ENCODE data around the gene CDC27.

GRCh38 chr17:47231866-47232265 is 42.8 kb upstream of the CDC27 start:
- no peak for TF ChIP-seq MXI1 (conservative IDR thresholded peaks at IDR 0.05; ENCODE audit: poor library complexity, severe bottlenecking)
- TF ChIP-seq CTCF (IDR thresholded peaks at IDR 0.05; ENCODE audit: poor library complexity, severe bottlenecking), result no peak
- no peak for TF ChIP-seq RAD21 (conservative IDR thresholded peaks at IDR 0.05)
- no peak for TF ChIP-seq SMC3 (conservative IDR thresholded peaks at IDR 0.05; ENCODE audit: poor library complexity)
- TF ChIP-seq EP300 (conservative IDR thresholded peaks at IDR 0.05; ENCODE audit: poor library complexity, severe bottlenecking), result no peak
- TF ChIP-seq REST (IDR thresholded peaks at IDR 0.05; ENCODE audit: borderline replicate concordance), result no peak
- TF ChIP-seq EZH2 (IDR thresholded peaks at IDR 0.05; ENCODE audit: borderline replicate concordance, insufficient read depth, low read length, poor library complexity, severe bottlenecking), result no peak

Measured in neural cell (in vitro differentiated cells).